GM19438 (cell line): Measurements from ENCODE around the gene CD8A.

Experiments used
- ATAC-seq: cut with Tn5 transposase; IDR thresholded peaks from one replicate; pipeline ENCODE4 v1.9.1; 2021; ENCODE audit warnings: low read depth; ENCODE audit not compliant: unreplicated experiment

Gene CD8A

DNA sequence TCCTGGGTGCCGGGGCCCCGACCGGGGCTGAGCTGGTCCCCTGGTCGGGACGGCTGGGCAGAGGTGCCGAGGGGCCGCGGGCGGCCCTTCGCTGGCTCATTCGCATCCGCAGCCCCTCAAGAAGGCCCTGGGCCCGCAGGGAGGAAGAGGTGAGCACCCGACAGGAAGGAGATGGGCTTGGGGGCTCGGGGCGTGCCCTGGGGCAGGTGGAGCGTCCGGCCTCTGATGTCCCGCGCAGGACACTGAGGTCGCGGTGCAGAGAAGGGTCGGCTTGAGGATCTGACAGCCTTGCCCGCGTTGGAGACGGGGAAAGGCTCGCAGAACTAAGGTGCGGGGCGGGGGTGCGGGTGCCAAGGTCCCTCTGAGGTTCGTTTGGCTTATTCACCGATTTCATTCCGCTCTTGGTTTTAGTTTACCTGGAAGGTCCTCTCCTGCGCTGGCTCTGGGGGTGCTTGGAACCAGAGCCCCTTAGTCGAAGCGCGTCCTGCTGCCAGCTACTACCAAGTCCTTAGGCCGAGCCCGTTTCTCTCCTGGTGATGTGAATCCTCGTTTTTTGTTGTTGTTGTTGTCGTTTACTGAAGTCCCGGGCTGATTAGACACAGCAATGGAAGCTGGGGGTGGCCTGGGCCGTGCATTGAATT, 18.9 kb upstream of the CD8A start:
- ATAC-seq: no peak

GRCh38 chr2:86808315-86809161, 17.8 kb upstream of the CD8A start:
- peak; percentile 94 for ATAC-seq

DNA sequence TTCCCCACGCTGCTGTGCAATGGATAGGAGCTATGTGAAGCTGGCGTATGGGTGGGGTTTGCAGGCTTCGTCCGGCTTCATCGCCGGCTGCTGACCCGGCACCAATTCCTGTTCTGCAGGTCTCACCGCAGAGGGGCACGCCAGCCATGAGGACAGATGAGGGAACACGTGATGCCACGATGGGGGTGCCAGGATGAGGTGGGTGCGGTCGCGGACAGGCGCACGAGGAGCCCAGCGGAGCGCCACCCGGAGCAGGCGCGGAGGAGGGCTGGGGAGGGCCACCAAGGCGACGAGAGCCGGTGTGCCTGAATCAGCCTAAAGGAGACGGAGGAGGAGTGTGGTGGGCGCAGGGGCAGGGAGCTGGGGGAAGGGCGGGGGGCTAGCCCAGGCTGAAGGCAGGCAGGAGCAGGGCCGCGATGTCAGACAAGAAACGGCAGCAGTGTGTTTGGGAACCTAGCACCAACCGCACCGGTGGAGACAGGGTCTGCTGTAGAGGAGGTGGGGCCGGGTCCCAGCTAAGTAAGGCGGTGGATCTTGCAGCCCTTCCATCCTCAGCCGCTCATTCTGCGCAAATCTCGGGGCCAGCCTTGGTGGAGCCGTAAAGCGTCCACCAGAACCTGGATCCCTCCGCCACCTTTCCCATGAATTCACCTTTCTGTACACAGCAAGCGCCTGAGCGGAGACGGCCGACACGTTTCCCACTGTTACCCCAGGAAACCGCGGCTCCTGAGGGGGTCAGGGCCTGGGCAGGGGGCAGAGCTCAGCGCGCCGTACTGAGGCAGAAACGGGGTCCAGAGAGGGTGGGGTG, 17.0 kb upstream of the CD8A start:
- ATAC-seq: peak; percentile 27

DNA sequence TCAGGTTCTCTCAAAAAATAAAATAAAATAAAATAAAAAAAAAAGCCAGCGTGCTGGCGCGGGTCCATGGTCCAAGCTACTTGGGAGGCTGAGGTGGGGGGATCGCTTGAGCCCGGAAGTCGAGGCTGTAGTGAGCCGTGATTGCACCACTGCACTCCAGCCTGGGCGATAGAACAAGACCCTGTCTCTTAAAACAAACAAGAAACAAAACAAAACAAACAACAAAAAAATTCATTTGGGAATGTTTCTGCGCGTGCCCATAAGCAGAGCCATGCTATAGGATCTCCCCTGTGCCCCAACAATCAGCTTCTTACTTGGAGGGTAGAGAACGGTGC, 16.4 kb upstream of the CD8A start:
- ATAC-seq: no peak

DNA sequence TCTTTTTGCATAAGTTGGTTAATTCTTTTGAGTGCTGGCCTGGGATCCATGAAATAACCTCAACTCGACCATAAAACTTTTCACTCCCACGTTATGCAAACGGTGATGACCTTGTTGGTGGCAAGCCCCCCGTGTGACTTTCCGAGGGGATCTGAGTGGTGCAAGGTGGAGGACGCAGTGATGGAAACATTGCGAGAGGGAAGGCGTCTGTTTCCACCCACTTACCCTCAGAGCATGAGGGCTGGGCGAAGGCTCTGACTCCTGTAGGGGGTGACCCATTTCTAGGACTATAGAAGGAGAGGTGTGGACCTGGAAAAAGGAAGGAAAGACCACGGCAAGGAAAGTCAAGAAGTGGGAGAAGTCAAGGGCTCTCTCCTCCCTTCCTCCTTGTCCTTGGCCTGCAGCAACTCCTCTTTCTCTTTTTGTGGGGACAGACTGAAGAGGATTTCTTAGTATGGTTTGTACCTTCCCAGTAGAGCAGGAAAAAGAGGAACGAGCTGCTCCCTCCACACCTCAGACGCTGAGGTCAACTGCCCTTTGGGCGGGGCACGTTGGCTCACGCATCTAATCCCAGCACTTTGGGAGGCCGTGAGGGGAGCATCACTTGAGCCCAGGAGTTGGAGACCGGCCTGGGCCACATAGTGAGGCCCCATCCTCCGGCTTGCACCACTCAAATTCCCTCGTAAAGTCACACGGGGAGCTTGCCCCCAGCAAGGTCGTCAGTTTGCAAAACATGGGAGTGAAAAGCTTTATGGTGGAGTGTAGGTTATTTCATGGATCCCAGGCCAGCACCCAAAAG, 15.5 kb upstream of the CD8A start:
- ATAC-seq: no peak

GRCh38 chr2:86800856-86801567, 10.3 kb upstream of the CD8A start:
- ATAC-seq: no peak

DNA sequence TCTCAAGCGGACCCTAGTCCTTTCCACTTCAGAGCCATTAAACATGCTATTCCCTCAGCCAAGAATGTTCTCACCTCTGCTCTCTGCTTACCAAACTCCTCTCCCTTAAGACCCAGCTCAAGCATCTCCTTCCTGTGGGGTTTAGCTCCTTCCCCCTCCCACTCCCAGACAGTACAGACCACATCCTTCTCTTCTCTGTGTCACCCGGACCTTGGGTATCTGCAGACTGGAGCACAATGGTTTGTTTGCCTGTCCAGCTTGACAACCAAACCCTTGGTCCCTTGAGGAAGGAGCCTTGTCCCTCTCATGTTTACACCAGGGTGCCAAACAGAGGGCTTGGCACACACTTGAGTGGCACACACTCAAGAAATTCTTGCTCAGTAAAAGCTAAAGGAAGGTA, 4.1 kb upstream of the CD8A start:
- no peak for ATAC-seq

- no peak for ATAC-seq
These were observed 3.0 kb upstream of the CD8A start for GRCh38 chr2:86793752-86794151.

GRCh38 chr2:86791573-86791972, 860 bp upstream of the CD8A start:
- no peak for ATAC-seq

DNA sequence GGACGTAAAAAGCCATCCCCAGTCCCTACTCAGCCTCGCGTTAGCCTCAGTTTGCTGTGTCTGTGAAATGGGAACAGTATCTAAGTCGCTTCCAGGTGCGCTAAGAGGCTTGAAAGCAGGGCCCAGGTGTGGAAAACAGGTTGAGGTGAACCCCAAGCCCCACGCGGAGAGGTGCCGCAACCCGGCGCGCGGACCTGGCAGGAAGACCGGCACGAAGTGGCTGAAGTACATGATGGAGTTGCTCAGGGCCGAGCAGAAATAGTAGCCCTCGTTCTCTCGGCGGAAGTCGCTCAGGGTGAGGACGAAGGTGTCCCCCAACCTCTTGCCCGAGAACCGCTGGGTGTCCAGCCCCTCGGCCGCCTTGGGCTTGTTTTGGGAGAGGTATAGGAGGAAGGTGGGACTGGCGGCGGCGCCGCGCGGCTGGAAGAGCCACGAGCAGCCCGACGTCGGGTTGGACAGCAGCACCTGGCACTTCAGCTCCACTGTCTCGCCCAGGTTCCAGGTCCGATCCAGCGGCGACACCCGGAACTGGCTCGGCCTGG, 508 bp downstream of the CD8A start:
- ATAC-seq: no peak

- no peak for ATAC-seq
These were observed 1.0 kb downstream of the CD8A start for GRCh38 chr2:86789687-86790133.

- ATAC-seq: no peak
These were observed 1.6 kb downstream of the CD8A start for GRCh38 chr2:86788881-86789686.

- no peak for ATAC-seq
These were observed 2.5 kb downstream of the CD8A start for GRCh38 chr2:86788165-86788564.

GRCh38 chr2:86787736-86788135, 3.0 kb downstream of the CD8A start:
- no peak for ATAC-seq

DNA sequence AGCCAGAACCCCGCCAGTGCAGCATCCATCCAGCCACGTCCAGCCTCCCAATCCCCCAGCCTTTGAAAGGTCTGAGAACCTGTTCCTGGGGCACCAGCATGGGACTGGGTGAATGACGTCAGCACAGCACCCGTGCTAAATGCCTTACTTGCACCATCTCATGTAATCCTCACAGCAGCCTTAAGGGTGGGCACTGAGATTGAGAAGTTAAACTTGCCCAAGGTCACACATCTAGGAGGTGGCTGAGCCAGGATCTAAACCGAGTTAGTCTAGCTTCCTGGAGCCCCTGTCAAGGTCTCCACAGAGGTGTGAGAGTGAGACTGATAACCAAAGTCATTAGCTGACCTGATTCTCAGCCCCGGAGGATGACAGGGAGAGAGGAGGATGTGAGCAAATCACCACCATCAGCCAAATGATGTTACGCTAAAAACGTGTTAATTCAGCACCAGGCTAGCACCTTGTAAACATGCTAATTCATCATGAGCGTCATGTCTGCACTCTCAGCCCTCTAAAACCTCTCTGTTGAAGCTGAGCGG, 4.6 kb downstream of the CD8A start:
- no peak for ATAC-seq

DNA sequence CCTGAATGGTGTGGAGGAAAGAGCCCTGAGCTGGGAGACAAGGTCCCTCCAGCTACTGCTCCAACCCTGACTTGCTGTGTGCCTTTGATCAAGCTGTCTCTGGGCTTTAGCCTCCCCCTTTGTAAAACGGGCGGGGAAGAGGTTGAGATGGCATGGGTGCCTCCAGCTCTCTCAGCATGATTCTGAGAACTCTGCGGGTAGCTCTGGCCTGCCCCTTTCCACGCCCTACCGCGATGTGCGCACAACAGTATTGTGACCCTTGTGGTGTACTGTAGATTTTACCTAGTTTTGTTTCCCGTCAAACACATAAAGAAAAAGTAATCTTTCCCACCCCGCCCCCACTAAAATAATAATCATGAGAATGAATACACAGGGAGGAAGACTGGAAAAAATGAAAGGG, 5.3 kb downstream of the CD8A start:
- ATAC-seq: no peak

DNA sequence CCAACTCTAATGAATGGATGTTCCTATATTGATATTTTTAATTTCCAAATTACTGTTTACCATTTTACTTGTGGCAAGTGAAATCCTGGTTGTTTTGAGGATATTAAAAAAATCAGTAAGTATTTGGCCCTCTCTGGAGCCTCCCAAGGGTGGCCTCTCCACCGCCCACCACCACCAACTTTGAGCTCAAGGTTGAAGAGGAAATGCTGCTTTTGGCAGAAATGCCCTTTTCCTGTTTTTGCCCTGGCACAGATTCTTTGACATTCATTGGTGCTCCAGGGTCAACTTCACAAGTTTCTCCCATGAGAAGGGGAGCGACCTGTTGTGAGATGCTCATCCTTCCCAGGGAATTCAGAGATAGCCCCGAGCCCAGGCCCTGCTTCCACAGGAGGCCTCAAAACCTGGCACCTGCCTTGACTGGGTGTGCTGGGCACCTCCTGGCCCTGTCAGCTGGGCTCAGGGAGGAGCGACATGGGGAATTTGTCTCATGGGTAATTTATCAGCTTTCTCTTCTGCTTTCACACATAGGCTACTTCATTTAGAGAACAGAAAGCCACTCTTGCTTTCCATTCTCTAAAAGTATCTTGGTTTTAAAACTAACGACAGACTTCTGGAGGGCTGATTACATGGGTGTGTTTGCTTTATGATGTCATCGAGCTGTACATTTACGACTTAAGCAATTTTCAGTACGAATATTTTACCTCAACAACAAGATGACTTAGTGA, 6.9 kb downstream of the CD8A start:
- ATAC-seq: peak; percentile 91

- no peak for ATAC-seq
These were observed 8.0 kb downstream of the CD8A start for GRCh38 chr2:86782748-86783147.
